ENCODE data around the gene BCL10. TPM values are rescaled to one million over a fixed set of nuclear protein-coding genes. Genes with fewer than 3 reads are reported as not detected.

The BCL10 gene
- total and polyA plus RNA-seq, 2 of the 8 experiments (the other 6 are each of a cell fraction or from before 2014, with no cell fraction given): 7.4 to 29.6 TPM

DNA sequence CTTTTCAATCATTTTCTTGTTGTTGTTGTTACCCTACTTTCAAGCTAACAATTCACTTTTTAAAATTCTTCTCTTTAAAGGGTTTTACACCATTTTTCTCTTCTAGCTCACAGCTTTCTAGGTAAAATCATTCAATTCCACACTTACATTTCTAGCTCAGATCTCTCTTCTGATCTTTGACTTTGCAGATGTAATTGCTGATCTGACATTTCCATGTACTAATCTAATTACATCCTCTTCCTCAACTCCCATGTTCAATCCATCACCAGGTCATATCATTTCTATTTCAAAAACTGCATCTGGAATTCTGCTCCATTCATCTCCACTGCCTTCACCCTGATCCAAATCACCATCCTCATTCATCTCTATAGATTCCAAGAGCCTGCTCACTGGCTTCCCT is 3.0 kb downstream of the BCL10 start:
- H3K79me1 ChIP-seq (ENCODE audit: low read depth, low read length): peaks cover 2% of the 10 kb centered on the region; the same call in 1 of the 2 replicates
- no peaks in the 10 kb centered on the region for H3K9me3 ChIP-seq (ENCODE audit: insufficient read depth in 2 of 2, low read depth in 1 of 2, low read length in 1 of 2)
- DNase-seq (ENCODE audit: low read depth in 1 of 2, low spot score in 2 of 2) (no peak), FAIRE-seq (no peak)
- H2AFZ ChIP-seq (ENCODE audit: low read length): no peak overlapping the region
- no peak overlapping the region for H4K8ac ChIP-seq (ENCODE audit: extremely low read depth, insufficient read depth, low read length)
- H4K20me1 ChIP-seq (replicated peaks in 1 of 2; ENCODE audit: control insufficient read depth in 1 of 2, insufficient read depth in 2 of 2, low read length in 2 of 2): peaks cover 2 to 5% of the 10 kb centered on the region in 2 experiments
- no peak overlapping the region for H2BK5ac ChIP-seq (ENCODE audit: low read depth, low read length)
- no peak overlapping the region for H2BK20ac ChIP-seq (ENCODE audit: low read length)
- H3K18ac ChIP-seq (ENCODE audit: extremely low read depth, low read length): no peak overlapping the region
- H2BK12ac ChIP-seq (ENCODE audit: low read depth, low read length): no peak overlapping the region
- H3K4me2 ChIP-seq (ENCODE audit: insufficient read depth in 1 of 2, low read depth in 2 of 2, low read length in 2 of 2): no peak overlapping the region
- peaks cover 0 to 6% (median 0%) of the 10 kb centered on the region in 4 experiments; a peak in 1 of 7 replicates for H3K4me1 ChIP-seq (replicated peaks in 1 of 4; ENCODE audit: control insufficient read depth in 3 of 4, insufficient read depth in 4 of 4, low read length in 3 of 4)
- ChIA-PET POLR2A (ENCODE audit: partially characterized antibody) (interaction anchor here (0.7 to 1.4 kb wide), 2 partner anchors 11 to 14 kb away, joined by 3 read pairs; partner anchors contain the start of gene C1orf52), CTCF (ENCODE audit: partially characterized antibody) (interaction anchor here (9.5 kb wide), 1 partner anchor 13 kb away, joined by 65 read pairs; the partner anchor contains the start of gene C1orf52)
- H3K14ac ChIP-seq (ENCODE audit: insufficient read length): no peak overlapping the region
- H3K23me2 ChIP-seq (ENCODE audit: low read depth, low read length): peaks cover 7% of the 10 kb centered on the region
- no peaks in the 10 kb centered on the region for H3K27me3 ChIP-seq (replicated peaks in 1 of 4; ENCODE audit: control insufficient read depth in 3 of 4, extremely low read depth in 1 of 4, insufficient read depth in 3 of 4, low read length in 3 of 4)
- H2AK5ac ChIP-seq (ENCODE audit: low read depth, low read length): no peak overlapping the region
- no peak overlapping the region for H4K5ac ChIP-seq (ENCODE audit: insufficient read length, low read depth, low read length)
- peaks cover 0 to 25% (median 16%) of the 10 kb centered on the region in 4 experiments; a peak in 6 of 8 replicates for H3K36me3 ChIP-seq (ENCODE audit: control insufficient read depth in 2 of 4, insufficient read depth in 4 of 4, low read length in 3 of 4)
- H3K56ac ChIP-seq (replicated peaks; ENCODE audit: insufficient read length, low read depth, low read length): no peak overlapping the region
- no peak overlapping the region for H3K4me3 ChIP-seq (ENCODE audit: extremely low read depth in 1 of 4, insufficient read depth in 2 of 4, low read depth in 3 of 4, low read length in 4 of 4)
- H3K4ac ChIP-seq (replicated peaks; ENCODE audit: insufficient read length, low read depth, low read length): no peak overlapping the region
- no peak overlapping the region for H3K27ac ChIP-seq (ENCODE audit: low read depth, low read length)
- H3K23ac ChIP-seq (ENCODE audit: insufficient read length): no peak overlapping the region
- no peak overlapping the region for H2BK15ac ChIP-seq (ENCODE audit: low read length)
- H2BK120ac ChIP-seq (replicated peaks; ENCODE audit: low read depth, low read length): no peak overlapping the region
- H4K91ac ChIP-seq (replicated peaks; ENCODE audit: insufficient read length, low read length): no peak overlapping the region
- no peak overlapping the region for H3K9ac ChIP-seq (replicated peaks in 1 of 4; ENCODE audit: extremely low read depth in 1 of 4, low read depth in 3 of 4, low read length in 3 of 4)
- peaks cover 9 to 46% of the 10 kb centered on the region in 2 experiments for H3K79me2 ChIP-seq (ENCODE audit: control insufficient read depth in 1 of 2, insufficient read depth in 2 of 2, low read length in 2 of 2)
- TF ChIP-seq BRCA1 (IDR thresholded peaks at IDR 0.05; ENCODE audit: low read depth, low read length) (no peak), ASH2L (IDR thresholded peaks at IDR 0.05; ENCODE audit: low read length) (no peak), JUN (IDR thresholded peaks at IDR 0.05; ENCODE audit: low read depth, low read length) (no peak), TAF1 (IDR thresholded peaks at IDR 0.05; ENCODE audit: low read depth, low read length) (no peak), JUND (IDR thresholded peaks at IDR 0.05; ENCODE audit: low read length) (no peak), RAD21 (IDR thresholded peaks at IDR 0.05 in 1 of 2, conservative IDR thresholded peaks at IDR 0.05 in 1 of 2; ENCODE audit: low read depth in 2 of 2, low read length in 2 of 2) (no peak), SIRT6 (IDR thresholded peaks at IDR 0.05; ENCODE audit: low read length) (no peak), GABPA (IDR thresholded peaks at IDR 0.05; ENCODE audit: borderline replicate concordance, insufficient read depth, low read length) (no peak), SAP30 (IDR thresholded peaks at IDR 0.05; ENCODE audit: insufficient read depth, insufficient replicate concordance, low read length) (no peak), TBP (IDR thresholded peaks at IDR 0.05; ENCODE audit: low read depth, low read length) (no peak), CEBPB (IDR thresholded peaks at IDR 0.05; ENCODE audit: low read depth, low read length) (no peak), HDAC6 (IDR thresholded peaks at IDR 0.05; ENCODE audit: low read depth, low read length) (no peak), SIN3A (conservative IDR thresholded peaks at IDR 0.05 in 1 of 2, IDR thresholded peaks at IDR 0.05 in 1 of 2; ENCODE audit: low read depth in 1 of 2, low read length in 2 of 2) (no peak), KDM1A (IDR thresholded peaks at IDR 0.05; ENCODE audit: borderline replicate concordance, low read length) (no peak)
- TF ChIP-seq, protein P1, sequence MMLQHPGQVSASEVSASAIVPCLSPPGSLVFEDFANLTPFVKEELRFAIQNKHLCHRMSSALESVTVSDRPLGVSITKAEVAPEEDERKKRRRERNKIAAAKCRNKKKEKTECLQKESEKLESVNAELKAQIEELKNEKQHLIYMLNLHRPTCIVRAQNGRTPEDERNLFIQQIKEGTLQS (IDR thresholded peaks at IDR 0.05; ENCODE audit: insufficient read depth, low read depth, low read length): no peak

Measured in H1 (cell line).